Upper lobe of right lung (tissue), 1 donor: Measurements from ENCODE around the gene GAD1. TPM values are rescaled to one million over a fixed set of nuclear protein-coding genes. Genes with fewer than 3 reads are reported as not detected.

Source experiments
- ATAC-seq: fragments of 200-7000 bp; cut with Tn5 transposase; one replicate; pipeline ENCODE4 v1.9.1; 2020; ENCODE audit warnings: mild to moderate bottlenecking, moderate library complexity
- DNase-seq: peaks from one replicate; pipeline ENCODE4 v3.0.0-alpha.2; 2020
- H3K27ac ChIP-seq: fragments of 200-600 bp; one replicate; pipeline ENCODE4 v1.8.0; 2022
- H3K27me3 ChIP-seq: fragments of 200-600 bp; one replicate; pipeline ENCODE4 v1.8.0; 2022; ENCODE audit warnings: mild to moderate bottlenecking
- H3K36me3 ChIP-seq: fragments of 200-600 bp; one replicate; pipeline ENCODE4 v1.8.0; 2022
- H3K4me1 ChIP-seq: fragments of 200-600 bp; one replicate; pipeline ENCODE4 v1.8.0; 2022
- H3K4me3 ChIP-seq: fragments of 200-600 bp; one replicate; pipeline ENCODE4 v1.8.0; 2022; ENCODE audit warnings: mild to moderate bottlenecking
- H3K9me3 ChIP-seq: fragments of 200-600 bp; one replicate; pipeline ENCODE4 v1.8.0; 2022
- CTCF ChIP-seq: fragments of 200-600 bp; IDR thresholded peaks from one replicate; pipeline ENCODE4 v1.8.0; 2022; ENCODE audit warnings: antibody characterized with exemption
- intact Hi-C: fragments of 100-400 bp; cut with DNase I; formaldehyde crosslinking; loops from one replicate; pipeline ENCODE4 v1.11.0; 2022
- total RNA-seq: library from RNA; stranded (reverse); fragmentation: NEBNext Ultra II Directional; extraction: Animal tissue kit (Norgen Biotek cat#: 25700); gene quantifications from one replicate; pipeline ENCODE4 v1.2.1, GENCODE V29; 2021
- donor health status: DM: no; HTN: yes; CAD: no; lungs with severe emphysema.

Gene GAD1
- total RNA-seq, 1 donor from 2014 or later, result not detected

- ATAC-seq (no peak), DNase-seq (no peak)
- Histone ChIP-seq H3K4me1 (peaks cover 69% of the 10 kb centered on the region), H3K4me3 (peak overlapping the region; percentile 29), H3K36me3 (no peaks in the 10 kb centered on the region), H3K27me3 (peaks cover 98% of the 10 kb centered on the region), H3K9me3 (no peaks in the 10 kb centered on the region), H3K27ac (no peak overlapping the region)
- TF ChIP-seq CTCF, result no peak
- intact Hi-C loops, result no loop called here
Measured at GRCh38 chr2:170819680-170820664, 3.3 kb downstream of the GAD1 start.

GRCh38 chr2:170820757-170821530 is 4.3 kb downstream of the GAD1 start:
- Histone ChIP-seq H3K36me3 (no peaks in the 10 kb centered on the region), H3K9me3 (no peaks in the 10 kb centered on the region), H3K4me1 (peaks cover 62% of the 10 kb centered on the region), H3K27ac (no peak overlapping the region), H3K4me3 (peak overlapping the region; percentile 29), H3K27me3 (peaks cover 96% of the 10 kb centered on the region)
- DNase-seq (no peak), ATAC-seq (no peak)
- intact Hi-C loops, result no loop called here
- no peak for TF ChIP-seq CTCF

- no peak for ATAC-seq
- no peak for TF ChIP-seq CTCF
- H3K9me3 ChIP-seq, result no peaks in the 10 kb centered on the region
- H3K27me3 ChIP-seq, result peaks cover 88% of the 10 kb centered on the region
- peaks cover 54% of the 10 kb centered on the region for H3K4me1 ChIP-seq
- H3K27ac ChIP-seq, result no peak overlapping the region
- intact Hi-C loops, result no loop called here
- no peaks in the 10 kb centered on the region for H3K36me3 ChIP-seq
- DNase-seq, result no peak
- H3K4me3 ChIP-seq, result no peak overlapping the region
Measured at GRCh38 chr2:170821531-170822289, 5.0 kb downstream of the GAD1 start.

GRCh38 chr2:170822290-170823087 is 5.8 kb downstream of the GAD1 start:
- peaks cover 47% of the 10 kb centered on the region for H3K4me1 ChIP-seq
- intact Hi-C loops, result no loop called here
- TF ChIP-seq CTCF, result peak; percentile 10
- H3K9me3 ChIP-seq, result no peaks in the 10 kb centered on the region
- H3K27ac ChIP-seq, result no peak overlapping the region
- peak; percentile 7 for ATAC-seq
- H3K36me3 ChIP-seq, result no peaks in the 10 kb centered on the region
- DNase-seq, result no peak
- peak overlapping the region; percentile 33 for H3K4me3 ChIP-seq
- H3K27me3 ChIP-seq, result peaks cover 81% of the 10 kb centered on the region
